ENCODE results near the gene GOSR1. TPM values are rescaled to one million over a fixed set of nuclear protein-coding genes. Genes with fewer than 3 reads are reported as not detected.

The GOSR1 gene
- total RNA-seq, 1 experiment from 2014 or later, result 58.1 TPM

- Histone ChIP-seq H3K4ac (ENCODE audit: low read depth, low read length) (no peak overlapping the region), H3K4me2 (ENCODE audit: insufficient read depth, insufficient read length, low read length) (no peak overlapping the region), H2BK120ac (ENCODE audit: low read depth, low read length, poor library complexity, severe bottlenecking) (no peak overlapping the region), H4K8ac (replicated peaks; ENCODE audit: insufficient read length, low read depth, low read length) (no peak overlapping the region), H3K4me1 (ENCODE audit: insufficient read depth, low read length) (no peaks in the 10 kb centered on the region), H3K27me3 (ENCODE audit: insufficient read depth, low read length) (no peaks in the 10 kb centered on the region), H2BK5ac (ENCODE audit: insufficient read length, low read length) (no peak overlapping the region), H4K91ac (ENCODE audit: insufficient read length, low read depth, low read length) (no peak overlapping the region), H3T11ph (ENCODE audit: low read length) (no peak overlapping the region), H3K14ac (ENCODE audit: insufficient read depth, low read length) (no peak overlapping the region), H3K23ac (ENCODE audit: insufficient read length, low read depth, low read length) (no peak overlapping the region), H3K79me1 (ENCODE audit: insufficient read depth, low read depth, low read length, poor library complexity, severe bottlenecking) (peaks cover 6% of the 10 kb centered on the region), H3K9ac (ENCODE audit: extremely low read depth, insufficient read length, low read length) (no peak overlapping the region), H2AK5ac (ENCODE audit: insufficient read length, low read length) (no peak overlapping the region), H2AFZ (ENCODE audit: low read length) (no peak overlapping the region), H3K18ac (ENCODE audit: insufficient read length, low read depth, low read length) (no peak overlapping the region), H3K27ac (ENCODE audit: insufficient read length, low read depth, low read length) (no peak overlapping the region), H4K20me1 (ENCODE audit: control insufficient read depth, insufficient read depth, insufficient read length) (no peaks in the 10 kb centered on the region), H3K79me2 (ENCODE audit: insufficient read depth, low read length) (peaks cover 7% of the 10 kb centered on the region), H2BK12ac (ENCODE audit: insufficient read length, low read depth, low read length) (no peak overlapping the region), H4K5ac (ENCODE audit: insufficient read length, low read depth, low read length) (no peak overlapping the region), H3K23me2 (ENCODE audit: insufficient read length, low read depth, low read length, poor library complexity, severe bottlenecking) (peaks cover 6% of the 10 kb centered on the region), H2BK20ac (ENCODE audit: low read depth, low read length, poor library complexity, severe bottlenecking) (no peak overlapping the region), H2BK15ac (ENCODE audit: low read depth, low read length) (no peak overlapping the region), H3K56ac (ENCODE audit: insufficient read length, low read depth, low read length) (no peak overlapping the region), H3K9me3 (ENCODE audit: control insufficient read depth, low read depth, low read length) (no peaks in the 10 kb centered on the region)
- H3K4me3 Mint-ChIP-seq, result no peak overlapping the region
- H3K27me3 Mint-ChIP-seq (ENCODE audit: low read depth), result no peaks in the 10 kb centered on the region
- peaks cover 7 to 8% of the 10 kb centered on the region in 2 experiments; a peak in 3 of 4 replicates for H3K4me1 Mint-ChIP-seq
- no peak for DNase-seq
- H3K27ac Mint-ChIP-seq, result no peak overlapping the region
- TF ChIP-seq CTCF (conservative IDR thresholded peaks at IDR 0.05), result no peak
- no peaks in the 10 kb centered on the region for H3K9me3 Mint-ChIP-seq
- H3K36me3 Mint-ChIP-seq (ENCODE audit: insufficient read depth in 1 of 3, low read depth in 3 of 3), result peaks cover 24 to 70% (median 69%) of the 10 kb centered on the region in 3 experiments; a peak in 6 of 7 replicates
Measured at GRCh38 chr17:30482555-30482954, 5.3 kb downstream of the GOSR1 start.
